Measurements from ENCODE around the gene SELPLG.

- TF ChIP-seq CTCF (IDR thresholded peaks at IDR 0.05; ENCODE audit: low read depth, low read length, missing input control) (no peak), GABPA (IDR thresholded peaks at IDR 0.05 in 1 of 2, conservative IDR thresholded peaks at IDR 0.05 in 1 of 2) (no peak), JUND (IDR thresholded peaks at IDR 0.05) (peak in 1 of 2 donors; percentile 31), MAX (IDR thresholded peaks at IDR 0.05) (peak; percentile 49), ZBTB33 (IDR thresholded peaks at IDR 0.05) (no peak), NR2F2 (IDR thresholded peaks at IDR 0.05) (peak; percentile 21), TAF1 (conservative IDR thresholded peaks at IDR 0.05) (no peak), RXRA (IDR thresholded peaks at IDR 0.05) (peak; percentile 59 to 71), RAD21 (IDR thresholded peaks at IDR 0.05) (peak; percentile 22 to 71), REST (IDR thresholded peaks at IDR 0.05) (no peak), ATF3 (IDR thresholded peaks at IDR 0.05) (no peak), HNF4A (conservative IDR thresholded peaks at IDR 0.05) (peak; percentile 66 to 73), YY1 (IDR thresholded peaks at IDR 0.05) (peak; percentile 10), EGR1 (IDR thresholded peaks at IDR 0.05; ENCODE audit: low read depth in 2 of 2) (no peak)
Measured at GRCh38 chr12:108666401-108666881, 32.7 kb upstream of the SELPLG start.

All from liver (tissue), 3 donors.